Kasumi-1 (cell line): Measurements from ENCODE around the gene GPX3.
A peak's percentile ranks its signal among the peaks of the same experiment; 100 is the strongest.

Experiments used
- DNase-seq, 2 experiments: peaks; one replicate each; lab custom pipeline; 2025; lab: John Stamatoyannopoulos, UW

Gene GPX3

GRCh38 chr5:151058301-151058700 lies 37.9 kb downstream of the GPX3 start:
- DNase-seq, result no peak

DNA sequence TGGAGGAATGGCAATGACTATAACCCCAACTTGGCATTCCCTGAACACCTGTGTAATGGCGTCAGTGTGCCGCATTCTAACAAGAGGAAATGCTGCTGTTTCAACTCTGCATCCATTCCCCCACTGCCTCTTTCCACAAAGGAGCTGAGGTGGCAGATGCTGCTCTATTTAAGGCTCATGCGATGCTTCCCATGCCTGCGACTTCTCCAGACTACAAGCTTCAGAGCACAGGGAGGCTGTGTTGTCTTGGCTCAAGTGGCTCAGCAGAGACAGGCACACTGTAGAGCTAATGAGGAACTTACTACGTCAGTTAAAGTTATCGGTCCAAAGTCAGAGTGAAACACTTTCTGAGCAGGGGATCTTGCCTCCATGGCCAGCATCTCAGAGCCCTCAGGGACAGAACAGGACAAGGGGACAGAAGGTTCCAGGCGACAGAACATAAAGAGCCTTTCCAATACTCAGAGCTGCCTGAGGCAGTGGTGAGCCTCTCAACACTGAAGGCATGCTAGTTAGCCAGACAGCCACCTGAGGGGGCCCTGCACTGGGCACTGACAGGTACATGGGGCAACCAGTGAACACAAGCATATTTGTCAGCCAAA lies 38.6 kb downstream of the GPX3 start:
- peak; percentile 62 to 70 for DNase-seq

- no peak for DNase-seq
Measured at GRCh38 chr5:151060742-151061141, 40.4 kb downstream of the GPX3 start.

DNA sequence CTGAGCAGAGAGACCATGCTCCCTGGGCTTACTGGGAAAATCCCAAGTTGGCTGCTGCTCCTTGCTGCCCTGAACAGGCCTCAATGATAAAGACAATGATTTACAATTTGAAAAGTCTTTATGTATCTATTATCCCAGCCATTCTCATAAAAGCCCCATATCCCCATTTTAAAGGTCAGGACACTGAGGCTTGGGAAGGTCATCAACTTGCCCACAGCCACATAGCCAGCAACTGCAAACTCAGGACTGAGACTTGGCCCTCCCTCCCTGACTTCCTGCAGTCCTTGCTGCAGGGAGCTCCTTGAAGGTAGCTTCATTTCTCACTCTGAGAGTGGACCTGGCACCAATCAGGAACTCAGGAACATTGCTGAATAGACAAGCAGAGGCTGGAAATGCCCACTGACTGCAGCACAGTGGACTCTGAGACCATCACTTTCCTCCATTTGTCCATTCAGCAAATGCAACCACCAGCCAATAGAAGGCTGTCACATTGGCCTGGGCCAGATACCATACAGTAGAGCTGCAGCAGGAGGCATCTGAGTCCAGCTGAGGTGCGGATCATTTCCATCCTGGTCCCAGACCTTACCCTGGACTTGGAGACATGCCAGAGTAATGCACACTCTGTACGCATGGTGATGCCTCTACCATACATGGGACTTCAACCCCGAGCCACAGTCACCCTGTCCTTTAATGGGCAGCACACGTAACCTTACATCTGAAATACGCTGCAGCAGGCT lies 42.2 kb downstream of the GPX3 start:
- no peak for DNase-seq

GRCh38 chr5:151063142-151063989 lies 43.0 kb downstream of the GPX3 start:
- peak; percentile 14 to 27 for DNase-seq

GRCh38 chr5:151064916-151065499 lies 44.6 kb downstream of the GPX3 start:
- DNase-seq, result no peak

DNA sequence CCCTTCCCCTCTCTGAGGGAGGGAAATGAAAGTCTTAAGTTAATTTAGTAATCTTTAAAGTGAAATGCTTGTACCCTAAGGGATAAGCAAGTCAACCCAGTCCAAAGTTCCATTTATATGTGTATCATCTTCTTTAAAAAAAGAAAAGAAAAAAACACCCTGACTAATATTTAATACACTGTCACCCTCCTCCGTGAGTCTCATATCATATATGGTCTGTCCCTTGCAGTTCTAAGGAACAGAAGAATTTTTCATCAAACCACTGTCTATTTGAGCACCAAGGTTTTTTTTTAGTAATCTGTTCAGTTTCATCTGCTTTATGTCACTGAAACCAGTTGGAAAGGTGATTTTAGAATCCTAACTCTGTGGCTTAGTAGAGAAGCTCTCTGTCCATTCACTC lies 45.2 kb downstream of the GPX3 start:
- DNase-seq, result no peak

GRCh38 chr5:151066920-151067319 lies 46.5 kb downstream of the GPX3 start:
- DNase-seq, result no peak

GRCh38 chr5:151067632-151068432 lies 47.4 kb downstream of the GPX3 start:
- no peak for DNase-seq

- no peak for DNase-seq
Measured at GRCh38 chr5:151068433-151069197, 48.2 kb downstream of the GPX3 start.

- no peak for DNase-seq
Measured at GRCh38 chr5:151070449-151070848, 50.1 kb downstream of the GPX3 start.

GRCh38 chr5:151071021-151071420 lies 50.6 kb downstream of the GPX3 start:
- DNase-seq, result no peak

GRCh38 chr5:151071848-151072629 lies 51.6 kb downstream of the GPX3 start:
- DNase-seq, result no peak

DNA sequence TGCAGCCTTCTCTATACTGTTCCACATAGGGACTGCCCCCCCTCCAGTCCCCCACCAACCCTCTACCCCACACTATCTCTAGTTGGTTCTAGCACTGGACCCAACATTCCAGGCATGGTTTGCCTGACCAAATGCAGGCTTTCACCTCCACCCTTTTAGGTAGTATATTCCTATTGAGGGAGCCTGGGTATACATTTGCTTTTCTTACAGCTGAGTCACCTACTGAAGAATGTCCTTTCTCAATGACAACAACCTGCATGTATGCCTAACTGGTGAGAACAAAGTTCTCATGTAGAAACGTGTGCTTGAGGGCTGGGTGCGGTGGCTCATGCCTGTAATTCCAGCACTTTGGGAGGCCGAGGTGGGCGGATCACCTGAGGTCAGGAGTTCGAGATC lies 52.2 kb downstream of the GPX3 start:
- no peak for DNase-seq

- no peak for DNase-seq
Measured at GRCh38 chr5:151073280-151073679, 52.9 kb downstream of the GPX3 start.

- no peak for DNase-seq
Measured at GRCh38 chr5:151074557-151074956, 54.2 kb downstream of the GPX3 start.

- no peak for DNase-seq
Measured at GRCh38 chr5:151075698-151076331, 55.4 kb downstream of the GPX3 start.

DNA sequence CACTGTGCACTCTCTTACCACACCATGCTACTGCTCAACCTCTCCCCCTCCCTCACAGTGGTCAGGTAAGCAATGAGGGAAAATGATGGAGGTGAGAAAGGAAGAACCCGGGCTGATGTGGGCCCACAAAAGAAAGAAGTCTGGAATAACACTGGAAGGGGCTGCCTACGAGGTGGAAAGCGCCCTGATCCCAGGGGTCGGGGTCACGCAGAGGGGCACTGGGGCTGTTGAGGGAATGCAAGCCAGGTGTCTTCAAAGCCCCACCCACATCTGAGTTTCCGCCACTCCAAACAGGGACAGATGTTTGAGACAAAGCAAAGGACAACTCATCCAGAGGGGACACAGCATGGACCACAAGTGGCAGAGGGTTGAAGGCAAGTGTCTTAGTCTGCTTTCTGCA lies 56.2 kb downstream of the GPX3 start:
- no peak for DNase-seq

DNA sequence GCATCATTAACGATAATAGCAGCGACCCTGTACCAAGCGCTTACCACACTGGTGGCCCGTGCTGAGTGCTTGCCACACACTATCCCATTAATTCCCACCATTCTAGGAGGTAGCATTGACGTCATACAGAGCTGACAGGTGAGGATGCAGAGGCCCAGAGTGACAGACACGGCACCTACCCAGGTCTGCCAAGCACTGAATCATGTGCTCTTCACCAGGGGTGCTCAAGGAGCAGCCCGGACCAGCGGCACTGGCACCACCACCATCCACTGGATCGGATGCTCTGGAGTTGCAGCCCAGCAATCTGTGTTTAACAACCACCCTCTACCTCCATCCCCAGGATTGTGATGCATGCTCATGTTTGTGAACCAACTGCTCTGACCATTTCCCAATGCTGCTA lies 57.0 kb downstream of the GPX3 start:
- DNase-seq, result no peak

- no peak for DNase-seq
Measured at GRCh38 chr5:151077967-151078366, 57.6 kb downstream of the GPX3 start.
